GM19452 (cell line): ENCODE measurements around the gene MAZ.
"Not testable (repeated sequence)": the region's sequence is repeated elsewhere in the genome, so short reads cannot be mapped to it uniquely, and the experiment has no call there.

Source experiments
- ATAC-seq: cut with Tn5 transposase; IDR thresholded peaks from one replicate; pipeline ENCODE4 v1.9.1; 2021; ENCODE audit not compliant: unreplicated experiment

MAZ gene

DNA sequence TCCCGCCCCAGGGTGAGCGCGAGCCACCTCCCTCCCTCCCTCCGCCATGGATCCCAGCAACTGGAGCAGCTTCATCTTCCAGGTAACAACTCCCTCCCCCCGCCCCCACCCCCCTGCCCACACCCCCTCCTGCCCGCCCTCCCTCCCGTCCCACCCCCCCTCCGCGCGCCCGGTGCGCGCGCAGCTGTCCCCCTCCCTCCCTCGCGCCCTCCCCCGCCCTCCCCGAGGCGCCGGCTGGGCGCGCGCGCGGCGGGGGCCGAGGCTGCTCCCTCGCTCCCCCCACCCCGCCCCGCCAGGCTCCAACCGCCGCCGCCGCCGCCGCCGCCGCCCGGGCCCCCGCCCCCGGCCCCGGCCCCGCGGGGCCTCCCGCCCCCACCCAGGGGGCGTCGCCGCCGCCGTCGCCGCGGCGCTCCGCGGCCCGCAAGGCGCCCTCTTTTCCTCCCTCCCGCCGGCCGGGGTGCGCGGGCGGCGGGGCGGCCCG lies at the start of gene MAZ:
TSS of gene MAZ (plus strand) at position 431 of the 481 bp plus-strand sequence. CDS start 173 bp downstream, outside the sequence.
- ATAC-seq, result no peak

DNA sequence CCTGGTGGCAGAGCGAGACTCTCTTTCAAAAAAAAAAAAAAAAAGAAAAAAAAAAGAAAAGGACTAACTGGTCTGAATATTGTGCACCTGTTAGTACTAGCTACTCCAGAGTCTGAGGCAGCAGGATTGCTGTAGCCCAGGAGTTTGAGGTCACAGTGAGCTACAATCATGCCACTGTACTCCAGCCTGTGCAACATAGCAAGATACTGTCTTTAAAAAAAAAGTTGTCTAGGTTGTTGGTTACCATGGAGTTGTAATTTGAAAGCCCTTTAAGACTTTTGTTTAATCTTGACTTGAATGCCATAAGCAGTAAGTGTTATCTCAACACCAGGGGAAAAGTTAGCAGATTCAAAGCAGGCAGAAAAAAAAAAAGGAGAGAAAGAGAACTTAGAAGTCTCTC lies 49.7 kb upstream of the MAZ start:
- no peak for ATAC-seq

DNA sequence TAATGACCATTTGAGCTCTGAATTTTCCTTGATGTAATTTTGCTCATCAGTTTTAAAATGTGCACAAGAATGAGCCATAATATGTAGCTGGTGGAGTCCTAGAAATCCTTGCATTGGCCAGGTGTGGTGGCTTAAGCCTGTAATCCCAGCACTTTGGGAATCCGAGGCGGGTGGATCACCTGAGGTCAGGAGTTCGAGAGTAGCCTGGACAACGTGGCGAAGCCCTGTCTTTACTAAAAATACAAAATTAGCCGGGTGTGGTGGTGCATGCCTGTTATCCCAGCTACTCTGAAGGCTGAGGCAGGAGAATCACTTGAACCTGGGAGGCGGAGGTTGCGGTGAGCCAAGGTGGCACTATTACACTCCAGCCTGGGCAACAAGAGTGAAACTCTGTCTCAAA lies 49.2 kb upstream of the MAZ start:
- not testable (repeated sequence) for ATAC-seq

DNA sequence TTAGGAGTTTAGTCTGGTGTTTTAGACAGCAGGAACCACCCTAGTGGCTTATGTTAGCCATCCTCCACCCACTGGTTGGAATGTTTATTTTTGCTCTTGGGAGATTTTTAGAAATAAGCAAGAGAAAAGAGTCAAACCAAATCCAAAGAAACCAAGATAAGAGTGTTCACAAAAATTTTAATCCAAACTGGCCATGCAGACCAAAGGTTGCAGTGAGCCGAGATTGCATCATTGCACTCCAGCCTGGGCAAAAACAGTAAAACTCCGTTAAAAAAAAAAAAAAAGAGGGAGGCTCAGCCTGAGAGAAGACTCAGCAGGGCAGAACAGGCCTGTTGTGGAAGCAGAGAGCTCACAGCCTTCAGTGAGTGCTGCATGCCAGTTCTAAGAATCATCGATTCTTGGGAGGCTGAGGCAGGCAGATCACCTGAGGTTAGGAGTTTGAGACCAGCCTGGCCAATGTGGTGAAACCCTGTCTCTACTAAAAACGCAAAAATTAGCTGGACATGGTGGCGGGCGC lies 48.3 kb upstream of the MAZ start:
- ATAC-seq, result no peak

DNA sequence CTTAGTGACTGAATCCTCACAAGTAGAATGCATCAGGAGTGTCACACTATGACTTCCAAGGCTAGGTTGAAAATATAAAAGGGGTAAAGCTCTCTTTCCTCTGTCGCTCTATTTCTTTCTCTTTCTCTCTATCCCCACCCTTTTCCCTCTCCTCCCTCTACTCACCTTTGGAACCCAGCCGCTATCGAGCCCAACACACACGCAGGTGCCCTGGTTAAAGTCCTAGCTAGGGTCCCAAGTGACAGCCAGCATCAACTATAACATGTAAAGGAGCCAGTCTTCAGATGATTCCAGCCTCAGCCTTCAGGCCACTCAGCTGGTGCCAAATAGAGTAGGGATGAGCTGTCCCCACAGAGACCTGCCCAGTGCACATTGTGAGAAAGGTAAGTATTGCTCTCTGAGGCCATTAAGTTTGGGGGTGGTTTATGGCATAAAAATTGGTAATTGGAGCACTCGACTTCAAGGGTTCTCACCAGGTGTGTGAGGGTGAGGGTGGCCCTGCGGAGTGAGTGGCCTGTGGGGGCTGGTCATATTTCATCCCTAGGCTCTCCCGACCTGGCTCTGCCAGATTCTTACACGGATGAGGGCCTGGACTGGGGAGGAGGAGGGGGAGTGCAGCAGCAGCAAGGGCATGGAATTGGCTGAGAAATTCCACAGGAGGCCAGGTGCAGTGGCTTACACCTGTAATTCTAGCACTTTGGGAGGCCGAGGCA lies 45.6 kb upstream of the MAZ start:
- no peak for ATAC-seq

DNA sequence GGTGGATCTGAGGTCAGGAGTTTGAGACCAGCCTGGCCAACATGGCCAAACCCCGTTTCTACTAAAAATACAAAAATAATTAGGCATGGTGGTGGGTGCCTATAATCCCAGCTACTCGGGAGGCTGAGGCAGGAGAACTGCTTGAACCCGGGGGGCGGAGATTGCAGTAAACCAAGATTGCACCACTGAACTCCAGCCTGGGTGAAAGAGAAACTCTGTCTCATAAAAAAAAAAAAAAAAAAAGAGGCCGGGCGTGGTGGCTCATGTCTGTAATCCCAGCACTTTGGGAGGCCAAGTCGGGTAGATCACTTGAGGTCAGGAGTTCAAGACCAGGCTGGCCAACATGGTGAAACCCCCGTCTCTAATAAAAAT lies 45.1 kb upstream of the MAZ start:
- ATAC-seq, result not testable (repeated sequence)

DNA sequence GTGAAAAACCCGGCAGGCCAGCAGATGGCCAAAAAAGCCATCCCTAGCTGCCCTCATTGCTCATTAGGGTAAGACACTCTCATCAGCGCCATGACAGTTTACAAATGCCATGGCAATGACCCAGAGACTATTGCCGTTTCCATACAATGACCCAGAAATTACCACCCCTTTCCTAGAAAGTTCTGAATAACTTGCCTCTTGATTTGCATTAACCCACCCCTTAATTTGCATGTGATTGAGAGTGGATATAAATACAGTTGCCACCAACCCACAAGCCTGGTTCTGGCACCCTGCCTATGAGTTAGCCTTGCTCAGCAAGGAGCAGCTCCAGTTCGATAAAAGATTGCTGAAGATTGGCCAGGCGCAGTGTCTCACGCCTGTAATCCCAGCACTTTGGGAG lies 44.4 kb upstream of the MAZ start:
- no peak for ATAC-seq

DNA sequence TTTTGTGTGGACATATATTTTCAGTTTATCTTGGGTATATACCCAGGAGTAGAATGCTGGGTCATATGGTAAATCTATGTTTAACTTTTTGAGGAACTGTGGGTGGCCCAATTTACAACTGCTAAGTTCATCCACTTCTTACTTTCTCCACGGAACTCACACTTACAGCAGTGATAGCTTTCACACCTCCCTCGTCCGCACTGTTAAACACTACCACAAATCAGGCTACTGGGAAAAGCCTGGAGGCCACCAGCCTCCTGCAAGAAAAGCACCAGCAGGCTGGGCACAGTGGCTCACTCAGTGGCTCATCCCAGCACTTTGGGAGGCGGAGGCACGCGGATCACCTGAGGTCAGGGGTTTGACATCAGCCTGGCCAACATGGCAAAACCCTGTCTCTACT lies 43.0 kb upstream of the MAZ start:
- ATAC-seq, result no peak

DNA sequence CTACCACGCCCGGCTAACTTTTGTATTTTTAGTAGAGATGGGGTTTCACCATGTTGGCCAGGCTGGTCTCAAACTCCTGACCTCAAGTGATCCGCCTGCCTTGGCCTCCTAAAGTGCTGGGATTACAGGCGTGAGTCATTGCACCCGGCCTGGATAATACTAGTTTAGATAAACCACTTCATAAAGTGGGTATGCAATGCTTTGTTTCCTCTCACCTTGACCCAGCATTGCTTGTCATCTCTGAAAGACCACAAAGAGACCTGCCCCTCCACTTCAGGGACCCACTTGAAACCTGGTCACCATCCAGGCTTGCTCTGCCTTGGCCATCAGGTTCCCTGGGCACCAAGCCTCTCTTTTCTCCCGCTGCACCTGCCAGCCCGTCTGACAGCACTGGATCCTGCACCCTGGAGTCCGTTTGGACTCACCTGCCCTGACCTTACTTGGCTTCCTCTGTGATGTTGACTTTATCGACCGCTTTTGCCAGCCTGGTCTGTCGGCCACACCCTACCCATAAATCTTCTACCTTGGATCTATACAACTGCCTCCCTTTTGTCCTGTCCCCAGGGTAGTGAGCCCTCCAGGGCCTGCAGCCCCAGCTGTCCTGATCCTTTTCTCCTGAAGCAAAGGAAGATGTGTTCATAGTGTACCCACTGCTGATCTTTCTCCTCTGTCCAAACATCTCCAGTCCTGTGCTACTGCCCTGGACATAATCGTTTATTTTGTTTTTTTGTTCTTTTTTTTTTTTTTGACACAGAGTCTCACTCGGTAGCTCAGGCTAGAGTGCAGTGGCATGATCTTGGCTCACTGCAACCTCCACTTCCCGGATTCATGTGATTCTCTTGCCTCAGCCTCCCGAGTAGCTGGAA lies 40.9 kb upstream of the MAZ start:
- ATAC-seq, result no peak

DNA sequence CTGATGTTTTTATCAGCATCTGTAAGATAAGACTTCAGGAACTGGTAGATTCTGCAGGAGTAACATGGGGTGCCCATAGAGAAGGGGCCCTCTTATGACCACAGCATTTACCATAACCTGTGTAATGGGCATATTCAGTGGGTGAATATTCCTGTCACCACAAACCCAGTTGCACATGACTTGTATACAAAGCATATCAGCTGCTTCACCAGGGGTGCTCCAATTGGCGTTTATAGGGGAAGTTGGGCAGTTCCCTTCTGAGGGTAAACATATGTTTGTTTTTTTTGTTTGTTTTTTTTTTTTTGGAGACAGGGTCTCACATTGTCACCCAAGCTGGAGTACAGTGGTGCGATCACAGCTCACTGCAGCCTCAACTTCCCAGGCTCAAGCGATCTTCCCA lies 39.8 kb upstream of the MAZ start:
- ATAC-seq, result no peak

DNA sequence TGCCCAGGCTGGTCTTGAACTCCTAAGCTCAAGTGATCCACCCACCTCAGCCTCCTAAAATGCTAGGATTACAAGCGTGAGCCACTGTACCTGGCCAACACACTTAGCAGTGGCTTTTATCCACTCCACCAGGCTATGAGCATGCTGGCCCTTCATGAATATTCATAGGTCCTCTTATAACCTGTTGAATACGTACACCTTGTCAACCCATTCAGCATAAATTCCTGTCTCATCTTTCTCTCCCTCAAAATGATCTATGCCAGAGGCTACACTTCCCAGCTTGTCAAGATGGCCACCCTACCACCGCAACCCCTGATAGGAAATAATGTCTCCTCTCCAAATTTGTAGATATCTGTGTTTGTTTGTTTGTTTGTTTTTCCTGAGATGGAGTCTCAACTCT lies 39.3 kb upstream of the MAZ start:
- no peak for ATAC-seq

DNA sequence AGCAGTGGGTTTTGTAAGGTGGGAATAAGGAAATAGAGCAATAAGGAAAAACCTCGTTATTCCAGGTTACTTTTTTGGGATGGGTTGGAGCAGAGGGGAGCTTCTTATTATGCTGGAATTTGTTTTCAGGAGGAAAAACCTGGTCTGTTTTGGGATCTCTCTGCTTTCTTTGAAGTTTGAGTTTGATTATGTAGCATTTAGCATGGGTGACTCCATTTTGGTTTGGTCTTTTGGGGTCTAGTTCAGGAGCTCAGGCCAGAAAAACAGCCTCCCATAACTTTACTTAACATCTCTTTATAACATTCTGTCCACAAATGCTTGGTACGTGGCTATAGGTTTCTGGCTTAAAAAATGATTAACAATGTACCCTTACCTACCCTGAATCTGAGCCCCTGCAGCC lies 36.8 kb upstream of the MAZ start:
- no peak for ATAC-seq

DNA sequence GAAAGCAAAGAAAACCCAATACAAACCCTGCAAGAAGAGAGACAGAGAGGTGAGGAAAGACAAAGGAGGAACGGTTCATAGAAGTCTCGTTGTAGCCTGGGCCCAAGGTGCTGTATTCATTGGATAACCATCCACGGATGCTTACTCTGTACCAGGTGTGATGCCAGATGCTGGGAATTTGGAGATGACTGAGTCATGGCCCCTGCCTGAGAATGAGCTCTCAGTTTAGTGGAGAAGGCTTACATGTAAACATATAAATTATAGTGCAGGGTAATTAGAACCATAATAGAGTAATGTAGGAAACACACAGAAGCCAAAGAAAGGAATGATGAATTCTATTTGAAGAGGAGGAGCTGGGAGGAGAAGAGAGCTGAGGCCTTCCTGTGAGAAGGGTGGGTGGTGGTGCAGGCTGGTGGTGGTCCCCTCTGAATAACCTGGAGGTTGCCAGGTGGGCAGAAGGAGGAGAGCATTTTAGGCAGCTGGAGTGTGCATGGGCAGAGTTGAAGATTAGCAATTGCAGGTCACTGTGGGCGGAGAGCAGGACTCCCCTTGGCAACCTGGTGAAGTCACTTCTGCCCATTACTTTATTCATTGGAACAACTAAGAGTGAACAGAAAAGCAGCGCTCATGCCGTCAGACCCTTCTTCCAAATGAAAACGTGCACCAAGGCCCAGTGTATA lies 35.9 kb upstream of the MAZ start:
- no peak for ATAC-seq

DNA sequence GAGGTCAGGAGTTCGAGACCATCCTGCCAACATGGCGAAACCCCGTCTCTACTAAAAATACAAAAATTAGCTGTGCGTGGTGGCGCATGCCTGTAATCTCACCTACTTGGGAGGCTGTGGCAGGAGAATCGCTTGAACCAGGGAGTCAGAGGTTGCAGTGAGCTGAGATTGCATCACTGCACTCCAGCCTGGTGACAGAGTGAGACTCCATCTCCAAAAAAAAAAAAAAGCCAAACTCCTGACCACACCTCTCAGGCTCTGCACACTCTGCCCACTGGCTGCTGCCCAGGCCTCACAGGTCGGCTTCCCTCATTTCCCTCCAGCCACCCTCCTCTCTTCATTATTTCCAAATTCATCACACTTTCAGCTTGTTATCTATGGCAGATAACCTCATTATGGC lies 34.0 kb upstream of the MAZ start:
- ATAC-seq, result not testable (repeated sequence)

DNA sequence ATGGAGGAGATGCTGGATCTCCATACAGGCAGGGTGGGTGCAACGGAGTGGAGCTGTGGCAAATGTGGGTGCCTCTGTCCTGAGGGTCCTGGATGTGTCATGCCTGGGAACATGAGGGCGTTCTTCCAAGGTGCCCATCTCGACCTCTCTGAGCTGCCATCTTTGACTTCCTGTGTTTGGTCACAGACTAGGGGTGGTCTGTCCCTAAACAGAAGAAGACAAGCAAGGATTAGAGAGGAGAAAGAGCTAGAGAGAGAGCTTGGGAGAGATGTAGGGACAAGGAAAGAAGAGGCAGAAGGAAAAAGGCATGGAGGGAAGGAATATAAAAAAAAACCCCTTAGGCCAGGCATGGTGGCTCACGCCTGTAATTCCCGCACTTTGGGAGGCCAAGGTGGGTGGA lies 31.6 kb upstream of the MAZ start:
- ATAC-seq, result no peak

DNA sequence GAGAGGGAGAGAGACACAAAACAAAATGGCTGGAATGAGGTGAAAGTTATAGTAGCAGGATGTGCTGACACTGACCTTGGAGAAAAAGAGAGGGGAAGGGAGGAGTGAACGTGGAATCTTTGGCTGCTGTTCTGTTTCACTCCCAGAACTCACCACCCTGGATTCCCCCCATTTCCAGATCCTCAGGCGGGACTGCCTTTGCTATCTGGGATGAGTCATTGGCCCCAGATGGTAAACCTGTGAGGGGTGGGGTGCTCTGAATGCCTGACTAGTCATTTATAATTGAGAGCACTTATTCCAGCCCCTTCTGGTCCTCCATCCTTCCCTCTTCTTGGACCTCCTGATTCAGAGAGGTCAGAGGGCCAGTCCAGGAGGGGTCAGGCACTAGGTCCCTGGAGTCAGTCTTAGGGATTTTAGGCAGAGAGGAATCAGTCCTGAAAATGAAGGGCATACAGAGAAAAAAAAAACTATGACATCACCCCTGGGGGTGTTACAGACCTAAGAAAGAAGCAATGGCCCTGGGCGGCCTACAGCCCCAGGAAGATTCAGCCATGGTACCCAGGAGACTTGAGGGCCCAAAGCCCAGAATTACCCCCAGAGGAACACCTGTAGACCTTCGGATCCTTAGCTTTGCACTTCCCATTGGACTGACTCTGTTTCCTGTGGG lies 30.5 kb upstream of the MAZ start:
- ATAC-seq, result no peak

DNA sequence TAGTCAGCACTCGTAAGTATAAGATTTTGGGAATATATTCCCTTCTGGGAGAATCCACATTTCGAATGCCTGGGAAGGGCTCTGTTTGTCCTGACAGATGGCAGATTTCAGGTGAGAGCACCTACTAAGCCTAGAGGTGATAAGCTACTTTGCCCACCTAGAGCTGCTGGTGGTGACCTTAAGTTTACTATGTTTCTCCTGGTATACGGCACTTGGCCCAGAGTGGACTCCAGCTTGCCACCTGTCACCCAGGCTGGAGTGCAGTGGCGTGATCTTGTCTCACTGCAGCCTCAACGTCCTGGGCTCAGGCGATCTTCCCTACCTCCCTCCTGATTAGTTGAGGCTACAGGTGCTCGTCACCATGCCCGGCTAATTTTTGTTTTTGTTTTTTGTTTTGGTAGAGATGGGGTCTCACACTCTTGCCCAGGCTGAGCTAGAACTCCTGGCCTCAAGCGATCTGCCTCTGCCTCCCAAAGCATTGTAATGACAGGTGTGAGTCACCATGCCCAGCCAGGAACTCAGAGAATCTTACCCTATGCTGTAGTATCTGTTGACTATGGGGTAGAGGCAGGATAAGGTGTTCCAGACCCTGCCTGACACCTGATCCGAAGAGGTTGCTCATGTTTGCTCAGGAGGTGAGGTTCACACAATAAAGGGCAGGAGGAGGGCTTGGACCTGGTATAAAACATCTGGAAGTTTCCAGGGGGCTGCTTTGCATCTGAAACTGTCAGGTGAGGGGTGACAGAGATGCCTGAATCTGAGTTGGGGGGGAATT lies 28.6 kb upstream of the MAZ start, which contains the start of gene ZG16:
TSS of gene ZG16 (plus strand) at position 681 of the 775 bp plus-strand sequence. CDS start 1,011 bp downstream, outside the sequence.
- ATAC-seq, result no peak

DNA sequence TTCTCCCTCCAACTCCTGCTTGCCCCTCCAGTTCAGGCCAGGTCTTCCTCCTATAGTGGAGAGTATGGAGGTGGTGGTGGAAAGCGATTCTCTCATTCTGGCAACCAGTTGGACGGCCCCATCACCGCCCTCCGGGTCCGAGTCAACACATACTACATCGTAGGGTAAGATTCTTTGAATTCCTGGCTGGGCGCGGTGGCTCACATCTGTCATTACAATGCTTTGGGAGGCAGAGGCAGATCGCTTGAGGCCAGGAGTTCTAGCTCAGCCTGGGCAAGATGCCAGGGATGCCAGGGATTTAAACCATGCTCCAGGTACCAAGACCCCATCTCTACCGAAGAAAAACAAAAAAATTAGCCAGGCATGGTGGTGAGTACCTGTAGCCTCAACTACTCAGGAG lies 26.9 kb upstream of the MAZ start:
- no peak for ATAC-seq

DNA sequence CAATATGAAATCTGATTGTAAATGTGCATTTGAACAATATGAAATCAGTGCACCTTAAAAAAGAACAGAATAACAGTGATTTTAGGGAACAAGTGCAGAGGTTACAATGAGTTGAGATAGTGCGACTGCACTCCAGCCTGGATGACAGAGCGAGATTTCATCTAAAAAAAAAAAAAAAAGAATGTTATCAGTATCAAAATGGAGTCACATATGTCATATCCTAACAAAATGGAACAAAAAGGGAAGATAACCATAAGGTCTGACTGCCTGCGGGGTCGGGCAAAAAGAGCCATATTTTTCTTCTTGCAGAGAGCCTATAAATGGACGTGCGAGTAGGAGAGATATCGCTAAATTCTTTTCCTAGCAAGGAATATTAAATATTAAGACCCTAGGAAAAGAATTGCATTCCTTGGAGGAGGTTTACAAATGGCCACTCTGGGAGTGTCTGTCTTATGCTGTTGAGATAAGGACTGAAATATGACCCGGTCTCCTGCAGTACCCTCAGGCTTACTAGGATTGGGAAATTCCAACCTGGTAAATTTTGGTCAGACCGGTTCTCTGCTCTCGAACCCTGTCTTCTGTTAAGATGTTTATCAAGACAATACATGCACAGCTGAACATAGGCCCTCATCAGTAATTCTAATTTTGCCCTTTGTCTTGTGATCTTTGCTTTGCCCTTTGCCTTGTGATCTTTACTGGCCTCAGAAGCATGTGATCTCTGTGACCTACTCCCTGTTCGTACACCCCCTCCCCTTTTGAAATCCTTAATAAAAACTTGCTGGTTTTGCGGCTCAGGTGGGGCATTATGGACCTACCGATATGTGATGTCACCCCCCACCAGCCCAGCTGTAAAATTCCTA lies 23.0 kb upstream of the MAZ start:
- not testable (repeated sequence) for ATAC-seq
